IMR-90 (cell line): Measurements from ENCODE around the gene RNF145. TPM values are rescaled to one million over a fixed set of nuclear protein-coding genes. Genes with fewer than 3 reads are reported as not detected.

ENCODE experiments used
- ATAC-seq: fragments of 200-7000 bp; cut with Tn5 transposase; 2 replicates; pipeline ENCODE4 v1.9.1; 2020; ENCODE audit warnings: low read depth, mild to moderate bottlenecking, moderate library complexity
- BruUV-seq: library from RNA; stranded (reverse); fragments of 400-500 nt; replicated peaks from 2 replicates; lab custom pipeline; 2021; lab: Mats Ljungman, UMichigan
- CTCF ChIA-PET: fragments of 300-600 bp; formaldehyde crosslinking; extraction: SDS; loops from one replicate; lab custom pipeline; 2021; ENCODE audit warnings: antibody characterized with exemption; lab: Yijun Ruan, JAX
- POLR2A ChIA-PET: fragments of 300-600 bp; sonication (Branson Sonifier 250); formaldehyde crosslinking; loops from one replicate; lab custom pipeline; 2022; ENCODE audit warnings: antibody characterized with exemption; ENCODE audit not compliant: unreplicated experiment; lab: Charles Lee
- DNase-seq: peaks from one replicate; pipeline ENCODE4 v3.0.0; 2013
- H2AFZ ChIP-seq: replicated peaks from 2 replicates; pipeline ENCODE3; 2013; ENCODE audit warnings: low read length, mild to moderate bottlenecking; ENCODE audit not compliant: poor library complexity
- H2AK5ac ChIP-seq: 2 replicates; pipeline ENCODE4 v1.6.1; 2013; ENCODE audit warnings: low read depth, low read length, inconsistent platforms
- H2AK9ac ChIP-seq: replicated peaks from 2 replicates; pipeline ENCODE3; 2013; ENCODE audit warnings: mild to moderate bottlenecking, low read depth, low read length, moderate library complexity; ENCODE audit not compliant: poor library complexity
- H2BK120ac ChIP-seq: 2 replicates; pipeline ENCODE4 v1.6.1; 2013; ENCODE audit warnings: low read depth, low read length, inconsistent platforms
- H2BK15ac ChIP-seq: 3 replicates; pipeline ENCODE4 v1.6.1; 2013; ENCODE audit warnings: low read depth, low read length, inconsistent platforms
- H2BK20ac ChIP-seq: 2 replicates; pipeline ENCODE4 v1.6.1; 2013; ENCODE audit warnings: low read depth, mild to moderate bottlenecking, inconsistent platforms, low read length, moderate library complexity
- H2BK5ac ChIP-seq: 2 replicates; pipeline ENCODE4 v1.6.1; 2013; ENCODE audit warnings: mild to moderate bottlenecking, low read depth, low read length, inconsistent platforms; ENCODE audit not compliant: poor library complexity, severe bottlenecking
- H3K14ac ChIP-seq: replicated peaks from 2 replicates; pipeline ENCODE4 v1.6.1; 2013; ENCODE audit warnings: low read depth, low read length, inconsistent platforms
- H3K18ac ChIP-seq: 2 replicates; pipeline ENCODE4 v1.6.1; 2013; ENCODE audit warnings: low read depth, low read length, control low read depth
- H3K23ac ChIP-seq: 2 replicates; pipeline ENCODE4 v1.6.1; 2013; ENCODE audit warnings: low read depth, low read length, inconsistent platforms
- H3K27ac ChIP-seq: 2 replicates; pipeline ENCODE4 v1.5.1; 2013; ENCODE audit warnings: mild to moderate bottlenecking, control low read depth, low read length; ENCODE audit not compliant: insufficient read depth
- H3K27me3 ChIP-seq: 2 replicates; pipeline ENCODE4 v1.6.1; 2013; ENCODE audit warnings: low read length; ENCODE audit not compliant: control insufficient read depth, insufficient read depth
- H3K36me3 ChIP-seq: 2 replicates; pipeline ENCODE4 v1.6.1; 2013; ENCODE audit warnings: low read length, mixed read lengths; ENCODE audit not compliant: control insufficient read depth, insufficient read depth
- H3K4ac ChIP-seq: 2 replicates; pipeline ENCODE4 v1.6.1; 2013; ENCODE audit warnings: low read depth, low read length, inconsistent platforms
- H3K4me1 ChIP-seq: 2 replicates; pipeline ENCODE4 v1.6.1; 2013; ENCODE audit warnings: low read length, mixed read lengths; ENCODE audit not compliant: control insufficient read depth, insufficient read depth
- H3K4me2 ChIP-seq: 2 replicates; pipeline ENCODE4 v1.6.1; 2013; ENCODE audit warnings: low read depth, mild to moderate bottlenecking, control low read depth, low read length, moderate library complexity
- H3K4me3 ChIP-seq: 2 replicates; pipeline ENCODE4 v1.5.1; 2013; ENCODE audit warnings: low read depth, mild to moderate bottlenecking, control low read depth, low read length, moderate library complexity; ENCODE audit not compliant: insufficient read depth
- H3K56ac ChIP-seq: 2 replicates; pipeline ENCODE4 v1.6.1; 2013; ENCODE audit warnings: low read length, inconsistent platforms; ENCODE audit not compliant: insufficient read depth; ENCODE audit errors: extremely low read depth
- H3K79me1 ChIP-seq, 2 experiments: 2 replicates each; pipeline ENCODE4 v1.6.1; 2013; ENCODE audit warnings: low read length in 2 of 2, inconsistent platforms in 1 of 2, low read depth in 1 of 2
- H3K9ac ChIP-seq: 2 replicates; pipeline ENCODE4 v1.6.1; 2013; ENCODE audit warnings: low read depth, low read length, control low read depth
- H3K9me1 ChIP-seq: 2 replicates; pipeline ENCODE4 v1.6.1; 2013; ENCODE audit warnings: low read length, inconsistent platforms; ENCODE audit not compliant: insufficient read depth
- H3K9me3 ChIP-seq: 2 replicates; pipeline ENCODE4 v1.6.1; 2013; ENCODE audit warnings: low read length; ENCODE audit not compliant: control insufficient read depth, insufficient read depth
- H4K20me1 ChIP-seq: 2 replicates; pipeline ENCODE4 v1.6.1; 2013; ENCODE audit warnings: low read length, inconsistent platforms; ENCODE audit not compliant: insufficient read depth
- H4K5ac ChIP-seq: 2 replicates; pipeline ENCODE4 v1.6.1; 2013; ENCODE audit warnings: mild to moderate bottlenecking, low read depth, low read length, control low read depth
- H4K8ac ChIP-seq, 2 experiments: 2 replicates each; pipeline ENCODE4 v1.6.1; 2013; ENCODE audit warnings: low read depth in 2 of 2, low read length in 2 of 2, control low read depth in 1 of 2, inconsistent platforms in 1 of 2
- H4K91ac ChIP-seq: 2 replicates; pipeline ENCODE4 v1.6.1; 2013; ENCODE audit warnings: low read depth, low read length, inconsistent platforms; ENCODE audit not compliant: insufficient read depth
- BHLHE40 ChIP-seq: fragments of 150-350 bp; IDR thresholded peaks from 2 replicates; pipeline ENCODE4 v1.6.1; 2016; ENCODE audit warnings: mild to moderate bottlenecking, low read depth, low read length
- CEBPB ChIP-seq: IDR thresholded peaks from 2 replicates; pipeline ENCODE4 v1.6.1; 2012; ENCODE audit warnings: low read depth, low read length, improper control_type of control experiment
- CHD1 ChIP-seq: IDR thresholded peaks from 2 replicates; pipeline ENCODE4 v1.6.1; 2012; ENCODE audit warnings: low read depth, low read length, improper control_type of control experiment
- CTCF ChIP-seq: conservative IDR thresholded peaks from 2 replicates; pipeline ENCODE4 v1.5.1; 2012; ENCODE audit warnings: mild to moderate bottlenecking, low read depth, low read length, improper control_type of control experiment
- ELK1 ChIP-seq: fragments of 150-350 bp; IDR thresholded peaks from 2 replicates; pipeline ENCODE4 v1.6.1; 2016; ENCODE audit warnings: low read depth, mild to moderate bottlenecking, low read length, moderate library complexity, borderline replicate concordance
- FOS ChIP-seq: fragments of 150-350 bp; IDR thresholded peaks from 2 replicates; pipeline ENCODE4 v1.6.1; 2016; ENCODE audit warnings: low read depth, low read length
- MAFK ChIP-seq: IDR thresholded peaks from 2 replicates; pipeline ENCODE4 v1.6.1; 2012; ENCODE audit warnings: low read depth, low read length, improper control_type of control experiment
- MAZ ChIP-seq: IDR thresholded peaks from 2 replicates; pipeline ENCODE4 v1.6.1; 2012; ENCODE audit warnings: low read depth, mild to moderate bottlenecking, low read length, improper control_type of control experiment, moderate library complexity, borderline replicate concordance
- MXI1 ChIP-seq: IDR thresholded peaks from 2 replicates; pipeline ENCODE4 v1.6.1; 2012; ENCODE audit warnings: low read depth, mild to moderate bottlenecking, low read length, moderate library complexity, borderline replicate concordance
- NFE2L2 ChIP-seq: fragments of 150-350 bp; IDR thresholded peaks from 2 replicates; pipeline ENCODE4 v1.6.1; 2016; ENCODE audit warnings: low read depth, mild to moderate bottlenecking, low read length
- POLR2A ChIP-seq: IDR thresholded peaks from 2 replicates; pipeline ENCODE4 v1.6.1; 2012; ENCODE audit warnings: mild to moderate bottlenecking, low read depth, low read length
- RAD21 ChIP-seq: IDR thresholded peaks from 2 replicates; pipeline ENCODE4 v1.6.1; 2012; ENCODE audit warnings: low read length, improper control_type of control experiment
- RCOR1 ChIP-seq: IDR thresholded peaks from 2 replicates; pipeline ENCODE4 v1.6.1; 2012; ENCODE audit warnings: mild to moderate bottlenecking, low read length, improper control_type of control experiment; ENCODE audit not compliant: insufficient replicate concordance
- RFX5 ChIP-seq: IDR thresholded peaks from 2 replicates; pipeline ENCODE4 v1.8.0; 2012; ENCODE audit warnings: low read depth, mild to moderate bottlenecking, low read length, moderate library complexity
- SMC3 ChIP-seq: fragments of 150-350 bp; IDR thresholded peaks from 2 replicates; pipeline ENCODE4 v1.6.1; 2016; ENCODE audit warnings: low read depth, mild to moderate bottlenecking, antibody characterized with exemption, low read length, moderate library complexity
- USF2 ChIP-seq: fragments of 150-350 bp; IDR thresholded peaks from 2 replicates; pipeline ENCODE4 v1.6.1; 2017; ENCODE audit warnings: mild to moderate bottlenecking, antibody characterized with exemption, low read length, low read depth
- WGBS, 2 experiments: methylation state at CpG; one replicate each; pipeline versions ENCODE4 v1.1.5 to v1.1.7; 2013; ENCODE audit warnings: missing lambda C conversion rate in 2 of 2; ENCODE audit not compliant: insufficient read length in 1 of 2; ENCODE audit errors: extremely low coverage in 2 of 2; 5-methylcytosine and 5-hydroxymethylcytosine counted together
- dilution Hi-C: fragments of 300-500 bp; cut with HindIII; formaldehyde crosslinking; loops from one replicate; pipeline ENCODE4 v1.14.3; 2018; ENCODE audit warnings: low sequenced_read_pairs; ENCODE audit not compliant: unreplicated experiment
- in situ Hi-C: fragments of 300-500 bp; cut with MboI; formaldehyde crosslinking; loops from 3 replicates; pipeline ENCODE4 v1.14.3; 2019; ENCODE audit warnings: low sequenced_read_pairs, inconsistent platforms, mixed read lengths
- intact Hi-C: fragments of 100-400 bp; cut with micrococcal nuclease; formaldehyde crosslinking; loops from 2 replicates; pipeline ENCODE4 v1.10.0; 2022
- polyA plus RNA-seq, 3 experiments: library from polyadenylated mRNA; depleted of rRNA; stranded (reverse); fragments of >200 nt; gene quantifications; 2 replicates each; pipeline ENCODE4 v1.2.3, GENCODE V29; 2012; ENCODE audit warnings: low replicate concordance in 1 of 3
- total RNA-seq: library from RNA; depleted of rRNA; stranded (reverse); fragments of >200 nt; gene quantifications from 2 replicates; pipeline ENCODE4 v1.2.3, GENCODE V29; 2012

RNF145 gene
- total and polyA plus RNA-seq, 2 of the 4 experiments (the other 2 are of a cell fraction) = 50.0 to 57.0 TPM

GRCh38 chr5:159130871-159131270 lies 78.5 kb downstream of the RNF145 start:
- H3K56ac ChIP-seq = no peak overlapping the region
- CTCF ChIA-PET = interaction anchor here (1.4 kb wide), 1 partner anchor 24 kb away, joined by 5 read pairs; no protein-coding TSS in a partner anchor
- H2AFZ ChIP-seq = no peak overlapping the region

More at GRCh38 chr5:159130871-159131270, 78.5 kb downstream of the RNF145 start:
- Histone ChIP-seq H3K14ac (no peak overlapping the region), H3K9ac (no peak overlapping the region), H2BK5ac (no peak overlapping the region), H3K4me3 (no peak overlapping the region), H3K27me3 (peaks cover 14% of the 10 kb centered on the region), H4K20me1 (no peaks in the 10 kb centered on the region), H3K79me1 (no peaks in the 10 kb centered on the region), H3K23ac (no peak overlapping the region), H3K9me1 (no peaks in the 10 kb centered on the region), H3K4me2 (no peak overlapping the region), H3K36me3 (no peaks in the 10 kb centered on the region), H3K27ac (no peak overlapping the region), H2BK120ac (no peak overlapping the region), H3K18ac (no peak overlapping the region), H2BK15ac (no peak overlapping the region), H2BK20ac (no peak overlapping the region), H4K5ac (no peak overlapping the region), H2AK5ac (no peak overlapping the region), H3K4me1 (peaks cover 2% of the 10 kb centered on the region), H4K91ac (no peak overlapping the region), H2AK9ac (no peak overlapping the region), H3K9me3 (no peaks in the 10 kb centered on the region), H4K8ac (no peak overlapping the region), H3K4ac (no peak overlapping the region)
- ATAC-seq (no peak), DNase-seq (no peak)
- dilution Hi-C loops = loop anchor here (25.0 kb wide), 1 partner anchor 444 kb away; no protein-coding TSS in a partner anchor
- no peak for TF ChIP-seq RAD21
- TF ChIP-seq USF2 = no peak
- no peak for TF ChIP-seq SMC3
- no peak for TF ChIP-seq MXI1
- no peak for TF ChIP-seq NFE2L2
- TF ChIP-seq RCOR1 = no peak
- TF ChIP-seq FOS = no peak
- TF ChIP-seq RFX5 = no peak
- TF ChIP-seq MAFK = no peak
- no peak for TF ChIP-seq POLR2A
- no peak for TF ChIP-seq CTCF
- no peak for TF ChIP-seq ELK1
- TF ChIP-seq BHLHE40 = no peak
- TF ChIP-seq MAZ = no peak
- TF ChIP-seq CEBPB = no peak
- no peak for TF ChIP-seq CHD1
- WGBS, 2 experiments = no CpG with 5 or more reads among the region's 3 CpGs
- POLR2A ChIA-PET = no interaction called here
- in situ Hi-C loops = no loop called here
- BruUV-seq = no TSS peak
- intact Hi-C loops = loop anchor here (5.0 to 10.0 kb wide), 3 partner anchors 746 to 1369 kb away; no protein-coding TSS in a partner anchor
